GM18861 (cell line): Measurements from ENCODE around the gene TEX19.
"Not testable (repeated sequence)": the region's sequence is repeated elsewhere in the genome, so short reads cannot be mapped to it uniquely, and the experiment has no call there.

ENCODE experiments used
- ATAC-seq: cut with Tn5 transposase; IDR thresholded peaks from one replicate; pipeline ENCODE4 v1.9.1; 2021; ENCODE audit not compliant: unreplicated experiment

Gene TEX19

DNA sequence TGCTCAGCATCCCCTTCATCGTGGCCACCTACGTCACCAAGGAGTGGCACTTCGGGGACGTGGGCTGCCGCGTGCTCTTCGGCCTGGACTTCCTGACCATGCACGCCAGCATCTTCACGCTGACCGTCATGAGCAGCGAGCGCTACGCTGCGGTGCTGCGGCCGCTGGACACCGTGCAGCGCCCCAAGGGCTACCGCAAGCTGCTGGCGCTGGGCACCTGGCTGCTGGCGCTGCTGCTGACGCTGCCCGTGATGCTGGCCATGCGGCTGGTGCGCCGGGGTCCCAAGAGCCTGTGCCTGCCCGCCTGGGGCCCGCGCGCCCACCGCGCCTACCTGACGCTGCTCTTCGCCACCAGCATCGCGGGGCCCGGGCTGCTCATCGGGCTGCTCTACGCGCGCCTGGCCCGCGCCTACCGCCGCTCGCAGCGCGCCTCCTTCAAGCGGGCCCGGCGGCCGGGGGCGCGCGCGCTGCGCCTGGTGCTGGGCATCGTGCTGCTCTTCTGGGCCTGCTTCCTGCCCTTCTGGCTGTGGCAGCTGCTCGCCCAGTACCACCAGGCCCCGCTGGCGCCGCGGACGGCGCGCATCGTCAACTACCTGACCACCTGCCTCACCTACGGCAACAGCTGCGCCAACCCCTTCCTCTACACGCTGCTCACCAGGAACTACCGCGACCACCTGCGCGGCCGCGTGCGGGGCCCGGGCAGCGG is 15.7 kb downstream of the TEX19 start:
- ATAC-seq = no peak

DNA sequence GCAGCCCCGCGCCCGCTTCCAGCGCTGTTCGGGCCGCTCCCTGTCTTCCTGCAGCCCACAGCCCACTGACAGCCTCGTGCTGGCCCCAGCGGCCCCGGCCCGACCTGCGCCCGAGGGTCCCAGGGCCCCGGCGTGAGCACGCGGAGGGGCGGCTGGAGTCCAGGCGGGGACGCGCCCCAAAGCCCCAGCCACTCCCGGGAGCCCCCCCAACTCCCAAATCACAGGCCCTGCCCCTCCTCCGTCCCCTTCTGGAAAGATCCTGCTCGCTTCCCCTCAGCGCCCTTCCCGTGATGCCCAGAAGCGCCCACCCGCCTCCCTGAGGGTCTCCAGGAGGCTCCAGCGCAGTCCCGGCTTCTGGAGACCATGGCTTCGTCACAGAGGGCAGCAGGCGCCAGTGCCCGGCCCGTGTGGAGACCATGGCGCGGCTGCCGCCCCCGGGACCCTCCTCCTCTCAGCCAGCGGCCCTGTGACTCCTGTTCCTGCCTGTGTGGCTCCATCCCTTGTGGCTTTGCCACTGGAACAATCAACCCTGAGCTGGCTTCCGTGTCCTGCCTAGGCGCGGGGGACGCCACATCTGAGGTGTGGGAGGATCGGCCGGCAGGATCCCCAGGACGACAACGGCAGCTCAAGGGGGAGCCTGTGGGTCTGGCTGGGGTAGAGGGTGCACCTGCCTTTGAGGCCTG is 16.5 kb downstream of the TEX19 start:
- ATAC-seq = no peak

DNA sequence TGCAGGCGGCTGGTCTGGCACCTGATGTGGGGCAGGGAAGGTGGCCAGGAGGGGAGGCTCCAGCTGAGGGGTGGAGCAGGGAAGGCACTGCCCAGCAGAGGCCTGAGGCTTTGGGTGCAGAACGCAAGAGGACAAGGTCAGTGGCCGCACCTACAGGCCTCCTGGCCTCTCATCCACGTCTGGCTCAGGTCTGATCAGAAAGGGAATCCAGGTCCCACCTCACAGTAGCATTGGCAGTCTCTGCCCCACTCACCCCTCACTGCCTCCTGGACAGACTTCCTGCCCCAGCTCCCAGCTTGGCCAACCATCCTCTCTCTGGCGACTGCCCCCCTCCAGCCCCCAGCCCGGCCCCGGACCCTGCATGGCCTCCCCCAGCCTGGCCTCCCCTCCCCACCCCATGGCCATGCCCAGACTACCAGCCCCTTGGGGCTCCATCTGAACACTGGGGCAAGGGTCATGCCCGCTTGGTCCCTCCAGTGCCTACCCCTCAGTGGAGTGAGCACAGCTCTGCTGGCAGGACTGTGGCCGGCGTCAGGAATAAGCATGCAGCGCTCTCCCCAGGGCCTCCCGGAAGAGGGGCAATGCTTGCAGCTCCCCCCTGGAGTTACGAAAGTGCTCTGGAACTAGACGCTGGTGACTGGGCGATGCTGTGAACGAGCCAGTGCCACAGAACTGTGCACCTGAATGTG is 17.1 kb downstream of the TEX19 start:
- ATAC-seq = no peak

DNA sequence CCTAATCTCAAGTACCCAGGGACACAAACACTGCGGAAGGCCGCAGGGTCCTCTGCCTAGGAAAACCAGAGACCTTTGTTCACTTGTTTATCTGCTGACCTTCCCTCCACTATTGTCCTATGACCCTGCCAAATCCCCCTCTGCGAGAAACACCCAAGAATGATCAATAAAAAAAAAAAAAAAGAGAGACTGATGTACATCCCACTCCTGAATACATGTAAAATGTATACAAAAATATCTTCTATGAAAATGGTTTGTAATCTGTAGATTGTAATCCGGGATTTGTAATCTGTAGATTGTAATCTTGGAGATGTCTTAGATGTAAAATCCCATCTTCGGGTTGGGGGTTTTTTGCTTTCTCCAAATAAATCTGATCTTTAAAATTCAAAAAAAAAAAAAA is 18.2 kb downstream of the TEX19 start:
- ATAC-seq = not testable (repeated sequence)

DNA sequence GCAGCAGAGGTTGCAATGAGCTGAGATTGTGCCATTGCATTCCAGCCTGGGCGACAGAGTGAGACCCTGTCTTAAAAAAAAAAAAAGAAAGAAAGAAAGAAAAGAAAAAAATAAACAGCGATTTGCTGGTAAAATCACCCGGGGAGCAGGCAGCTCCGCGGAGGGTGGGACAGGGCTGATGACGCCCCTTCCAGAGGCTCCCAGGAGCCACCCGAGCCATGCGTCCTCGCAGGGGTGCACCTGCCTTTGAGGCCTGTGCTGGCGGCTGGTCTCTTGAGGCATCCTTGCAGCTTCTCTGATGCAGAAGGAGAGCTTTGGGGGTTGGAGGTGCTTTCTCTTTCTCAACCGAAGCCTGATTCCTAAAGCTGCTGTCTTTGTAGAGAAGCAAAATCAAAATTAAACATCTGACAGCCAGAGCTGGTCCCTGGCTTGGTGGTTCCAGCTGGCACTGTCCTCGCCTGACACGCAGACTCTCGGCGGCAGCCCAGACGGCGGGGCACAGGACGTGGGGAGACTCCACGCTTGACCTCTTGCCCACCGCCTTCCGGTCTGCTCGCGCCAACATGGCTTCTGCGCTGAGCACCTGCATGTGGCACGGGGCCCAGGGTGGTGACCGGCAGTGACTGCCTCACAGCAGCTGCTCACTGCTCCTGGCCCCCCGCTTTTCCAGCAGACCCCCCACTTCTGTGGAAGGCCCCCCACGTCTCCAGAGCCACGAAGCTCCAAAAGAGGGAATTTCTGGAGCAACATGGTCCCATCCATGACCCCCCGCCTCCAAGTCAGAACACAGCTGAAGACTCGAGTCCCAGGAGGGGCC is 19.1 kb downstream of the TEX19 start:
- ATAC-seq = no peak

DNA sequence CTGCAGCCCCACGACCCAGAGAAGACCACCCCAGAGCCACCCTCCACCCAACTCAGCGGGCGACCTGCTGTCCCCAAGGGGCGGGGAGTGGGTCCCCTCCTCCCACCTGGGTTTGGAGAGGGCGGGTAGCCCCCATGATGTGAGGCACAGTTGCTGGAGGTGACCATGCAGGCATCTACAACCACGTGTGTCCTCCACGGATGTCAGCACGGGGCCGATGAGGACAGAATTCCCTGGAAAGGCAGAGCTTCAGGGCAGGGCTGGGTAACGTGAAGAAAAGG is 19.6 kb downstream of the TEX19 start:
- no peak for ATAC-seq

DNA sequence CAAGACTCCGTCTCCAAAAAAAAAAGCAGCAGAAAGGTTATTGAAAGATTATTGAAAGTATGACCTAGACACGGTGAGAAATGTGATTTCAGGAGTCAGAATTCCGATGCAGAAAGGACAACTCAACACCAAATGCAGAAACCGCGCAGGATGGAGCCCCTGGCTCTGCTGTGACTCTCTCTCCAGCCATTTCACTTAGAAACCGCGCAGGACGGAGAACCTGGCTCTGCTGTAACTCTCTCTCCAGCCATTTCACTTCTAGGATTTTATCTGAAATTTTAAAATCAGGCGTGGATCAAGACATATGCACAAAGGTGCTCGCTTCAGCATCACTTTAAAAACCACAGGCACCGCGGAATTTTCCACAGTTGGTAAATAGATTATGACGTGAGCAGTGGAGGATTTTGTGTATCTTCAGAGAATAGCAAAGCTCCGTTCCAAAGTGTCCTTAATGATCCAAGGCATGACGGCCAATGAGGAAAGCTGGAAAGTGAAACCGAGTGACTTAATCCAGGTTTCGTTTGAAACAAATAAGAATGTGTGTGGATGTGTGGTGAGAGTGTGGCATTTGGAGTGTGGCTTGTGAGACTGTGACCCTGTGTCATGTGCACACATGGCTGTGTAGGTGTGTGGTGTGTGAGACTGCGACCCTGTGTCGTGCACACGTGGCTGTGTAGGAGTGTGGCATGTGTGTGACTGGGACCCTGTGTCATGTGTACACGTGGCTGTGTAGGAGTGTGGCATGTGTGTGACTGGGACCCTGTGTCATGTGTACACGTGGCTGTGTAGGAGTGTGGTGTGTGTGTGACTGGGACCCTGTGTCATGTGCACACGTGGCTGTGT is 22.0 kb downstream of the TEX19 start:
- no peak for ATAC-seq

DNA sequence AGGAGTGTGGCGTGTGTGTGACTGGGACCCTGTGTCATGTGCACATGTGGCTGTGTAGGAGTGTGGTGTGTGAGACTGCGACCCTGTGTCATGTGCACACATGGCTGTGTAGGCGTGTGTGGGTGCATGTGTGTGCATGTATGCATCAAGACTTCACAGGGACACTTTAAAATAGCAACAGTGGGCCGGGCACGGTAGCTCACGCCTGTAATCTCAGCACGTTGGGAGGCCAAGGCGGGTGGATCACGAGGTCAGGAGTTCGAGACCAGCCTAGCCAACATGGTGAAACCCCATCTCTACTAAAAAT is 22.6 kb downstream of the TEX19 start:
- ATAC-seq = not testable (repeated sequence)

DNA sequence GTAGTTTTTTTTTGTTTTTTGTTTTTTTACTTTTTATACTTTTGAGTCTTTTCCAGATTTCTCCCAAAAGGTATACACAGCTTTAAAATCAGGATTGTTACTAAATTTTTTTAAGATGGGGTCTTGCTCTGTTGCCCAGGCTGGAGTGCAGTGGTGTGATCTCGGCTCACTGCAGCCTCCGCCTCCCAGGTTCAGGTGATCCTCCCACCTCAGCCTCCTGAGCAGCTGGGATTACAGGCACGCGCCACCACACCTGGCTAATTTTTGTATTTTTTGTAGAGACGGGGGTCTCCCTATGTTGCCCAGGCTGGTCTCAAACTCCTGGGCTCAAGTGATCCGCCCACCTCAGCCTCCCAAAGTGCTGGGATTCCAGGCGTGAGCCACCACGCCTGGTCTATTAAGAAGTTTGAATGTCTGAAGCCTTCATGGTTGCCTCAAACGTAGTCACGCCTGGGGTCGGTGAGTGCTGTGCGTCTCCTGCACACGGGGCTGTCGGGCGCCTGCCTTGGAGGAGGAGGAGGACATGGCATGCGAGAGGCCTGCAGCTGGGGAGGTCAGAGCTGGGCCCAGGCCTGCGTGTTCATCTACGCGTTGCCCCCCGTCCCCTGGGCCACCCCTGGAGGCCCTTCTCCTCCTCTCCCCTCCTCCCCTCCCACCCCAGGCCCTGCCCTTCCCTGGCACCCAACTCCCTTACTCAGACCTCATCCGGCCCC is 23.3 kb downstream of the TEX19 start:
- not testable (repeated sequence) for ATAC-seq

DNA sequence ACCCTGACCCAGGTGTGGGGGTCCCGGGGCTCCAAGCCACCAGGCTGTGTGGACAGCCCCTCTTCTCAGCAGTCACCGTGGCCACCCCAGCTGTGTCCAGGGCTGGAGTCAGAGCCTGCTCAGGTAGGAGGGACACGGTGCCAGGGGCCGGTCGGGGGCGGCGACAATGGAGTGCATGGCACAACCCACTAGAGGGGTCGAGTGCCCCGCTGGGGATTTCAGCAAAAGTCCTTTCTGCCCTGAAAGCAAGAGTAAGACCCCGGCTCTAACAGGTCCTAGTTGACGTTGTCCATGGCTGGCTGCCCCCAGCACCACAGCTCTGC is 23.8 kb downstream of the TEX19 start:
- no peak for ATAC-seq

DNA sequence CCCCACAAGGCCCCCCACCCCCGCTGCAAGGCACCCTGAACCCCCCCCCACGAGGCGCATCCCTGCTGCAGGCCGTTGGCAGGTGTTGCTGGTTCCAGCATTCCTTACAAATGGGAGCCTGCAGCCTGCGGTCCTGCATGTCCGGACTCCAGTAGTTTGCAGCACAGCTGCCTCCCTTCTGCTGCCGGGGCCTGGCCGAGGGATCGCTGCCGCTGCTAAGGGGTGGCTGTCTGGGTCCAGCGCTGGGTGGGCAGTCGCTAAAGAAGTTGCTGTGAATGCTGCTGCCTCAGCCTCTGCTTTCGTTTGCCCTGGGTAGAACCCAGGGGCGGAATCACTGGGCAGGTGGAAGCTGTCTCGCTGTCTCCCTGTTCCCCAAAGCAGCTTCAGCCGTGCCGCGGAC is 24.4 kb downstream of the TEX19 start:
- ATAC-seq = no peak

DNA sequence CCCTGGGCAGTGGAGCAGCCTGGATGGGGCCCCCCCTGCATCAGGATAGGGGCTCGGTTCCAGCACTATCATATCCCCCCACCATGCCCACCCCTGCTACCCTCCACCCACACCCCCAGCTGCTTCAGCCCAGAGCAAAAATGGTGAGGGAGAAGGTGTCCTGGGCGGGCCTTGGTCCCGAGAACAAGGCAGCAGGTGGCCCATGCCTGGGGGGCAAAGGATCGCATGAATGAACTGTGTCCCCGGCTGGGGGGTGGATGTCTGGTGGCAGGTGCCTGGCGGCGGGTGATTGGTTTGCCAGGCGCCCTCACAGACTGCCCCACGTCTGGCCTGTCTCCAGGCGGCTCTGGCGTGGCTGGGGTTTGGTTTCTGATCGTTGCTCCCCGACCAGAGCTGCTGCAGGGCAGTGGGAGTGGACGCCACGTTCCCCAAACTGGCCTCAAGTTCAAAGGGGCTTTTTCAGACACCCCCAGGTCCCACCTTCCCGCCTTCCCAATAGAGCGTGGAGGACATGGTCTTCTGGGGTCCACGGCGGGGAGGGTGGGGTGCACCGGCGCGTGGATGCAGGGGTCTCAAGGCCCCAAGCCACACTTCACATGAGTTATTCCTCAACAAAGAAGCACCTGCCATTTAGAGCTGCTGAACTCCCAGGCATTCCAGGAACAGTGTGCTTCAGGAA is 25.1 kb downstream of the TEX19 start:
- no peak for ATAC-seq

DNA sequence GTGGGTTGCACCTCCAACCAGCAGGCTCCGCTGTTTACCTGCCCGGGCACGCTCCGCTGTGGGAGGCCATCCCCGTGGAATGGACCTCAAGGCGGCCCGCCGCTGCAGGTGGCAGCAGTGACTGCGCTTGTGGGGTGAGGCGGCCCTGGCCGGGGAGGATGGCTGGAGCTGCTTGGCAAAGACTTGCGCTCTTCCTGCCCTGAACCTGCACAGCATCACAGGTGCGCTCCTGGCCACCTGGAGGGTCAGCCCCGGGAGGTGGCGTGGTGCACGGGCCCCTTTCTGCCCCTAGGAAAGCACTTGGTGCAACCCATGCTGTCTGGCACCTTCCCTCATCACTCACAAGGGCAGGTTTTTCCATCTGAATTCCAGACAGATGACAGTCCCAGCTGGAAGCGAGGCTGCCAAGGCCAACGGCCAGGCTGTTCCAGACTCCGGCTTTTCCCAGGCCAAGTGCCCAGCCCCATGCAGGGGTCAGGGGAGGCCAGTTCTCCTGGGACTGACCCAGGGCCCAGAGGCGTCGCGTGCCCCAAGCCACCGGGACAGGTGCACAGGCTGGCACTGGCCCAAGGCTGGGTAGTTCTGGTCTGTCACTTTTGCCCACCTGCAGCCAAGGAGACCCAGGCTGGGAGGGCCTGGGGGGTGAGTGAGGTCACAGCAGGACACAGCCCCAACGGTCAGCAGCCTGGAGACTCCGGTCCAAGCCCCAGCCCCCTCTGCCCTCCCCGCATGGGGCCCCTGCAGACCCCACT is 25.9 kb downstream of the TEX19 start:
- ATAC-seq = no peak

DNA sequence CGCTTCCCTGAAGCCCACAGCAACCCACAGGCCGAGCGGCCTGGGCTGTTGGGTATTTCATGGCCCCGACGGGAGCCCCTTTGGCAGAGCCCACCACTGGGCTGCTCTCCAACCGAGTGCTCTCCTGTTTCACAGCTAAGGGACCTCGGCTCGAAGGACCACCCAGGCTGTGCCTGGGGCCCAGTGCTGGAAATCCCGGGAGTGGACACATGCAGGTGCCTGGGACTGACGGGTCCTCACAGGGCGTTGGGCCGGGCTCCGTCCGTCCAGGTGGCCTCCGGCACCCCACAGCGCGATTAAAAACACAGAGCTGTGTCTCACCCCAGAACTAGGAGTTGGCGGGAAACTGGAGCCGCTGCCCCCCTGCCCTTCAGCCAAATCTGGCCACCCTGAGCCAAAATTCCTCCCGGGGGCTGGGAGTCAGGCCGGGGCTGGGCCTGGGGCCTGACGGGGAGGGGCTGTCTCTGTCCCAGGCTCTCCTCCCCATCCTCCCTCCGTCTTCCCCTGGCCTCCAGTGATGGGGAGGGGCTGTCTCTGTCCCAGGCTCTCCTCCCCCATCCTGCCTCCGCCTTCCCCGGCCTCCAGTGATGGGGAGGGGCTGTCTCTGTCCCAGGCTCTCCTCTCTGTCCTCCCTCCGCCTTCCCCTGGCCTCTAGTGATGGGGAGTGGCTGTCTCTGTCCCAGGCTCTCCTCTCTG is 26.7 kb downstream of the TEX19 start:
- no peak for ATAC-seq

DNA sequence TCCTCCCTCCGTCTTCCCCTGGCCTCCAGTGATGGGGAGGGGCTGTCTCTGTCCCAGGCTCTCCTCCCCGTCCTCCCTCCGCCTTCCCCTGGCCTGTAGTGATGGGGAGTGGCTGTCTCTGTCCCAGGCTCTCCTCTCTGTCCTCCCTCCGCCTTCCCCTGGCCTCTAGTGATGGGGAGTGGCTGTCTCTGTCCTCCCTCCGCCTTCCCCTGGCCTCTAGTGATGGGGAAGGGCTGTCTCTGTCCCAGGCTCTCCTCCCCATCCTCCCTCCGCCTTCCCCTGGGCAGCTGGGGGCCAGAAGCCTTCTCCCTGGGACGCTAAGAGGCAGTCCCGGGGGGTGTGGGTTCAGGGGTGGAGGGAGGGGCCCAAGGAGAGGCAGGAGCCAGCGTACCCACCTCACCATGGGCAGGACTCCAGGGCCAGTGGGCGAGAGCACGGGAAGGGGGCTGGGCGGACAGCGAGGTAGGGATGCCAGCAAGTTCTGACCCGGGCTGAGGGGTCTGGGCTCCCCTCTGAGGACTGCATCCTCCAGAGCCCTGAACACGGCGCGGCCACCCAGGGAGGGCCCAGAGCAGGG is 27.3 kb downstream of the TEX19 start:
- ATAC-seq = no peak

DNA sequence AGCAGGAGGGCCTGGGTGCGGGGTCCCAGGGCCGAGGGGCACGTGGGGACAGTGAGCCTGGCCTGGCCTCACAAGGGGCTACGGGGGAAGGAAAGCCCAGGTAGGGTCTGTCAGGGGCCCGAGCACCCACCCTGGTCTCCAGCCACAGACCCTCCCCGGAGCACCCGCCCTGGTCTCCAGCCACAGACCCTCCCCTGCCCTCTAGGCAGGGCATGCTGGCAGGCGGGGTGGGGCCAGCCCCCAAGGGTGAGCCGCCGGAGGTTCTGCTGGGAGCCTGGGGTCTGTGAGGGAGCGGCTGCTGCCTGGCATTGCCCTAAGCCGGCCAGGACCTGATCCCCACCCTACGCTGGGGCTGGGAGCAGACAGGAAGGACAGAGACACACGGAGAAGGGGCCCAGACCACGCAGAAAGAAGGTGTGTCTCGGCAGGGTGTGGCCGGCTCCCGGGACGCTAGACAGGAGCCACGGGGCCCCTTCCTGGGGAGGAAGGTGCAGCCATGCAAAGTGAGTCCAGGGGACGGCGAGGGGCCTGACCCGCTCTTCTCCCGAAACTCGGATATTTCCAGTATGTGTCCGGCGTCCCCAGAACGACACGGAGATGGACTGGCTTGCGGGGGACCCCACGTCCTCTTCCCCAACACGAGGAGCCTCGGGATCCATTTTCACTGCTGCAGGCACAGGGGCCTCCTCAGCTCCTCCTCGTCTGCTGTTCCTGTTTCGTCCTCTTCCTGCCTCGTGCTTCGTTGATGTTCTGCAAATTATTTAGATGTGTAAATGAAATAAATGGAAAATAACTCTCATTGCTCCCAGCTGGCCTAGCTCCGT is 28.0 kb downstream of the TEX19 start:
- no peak for ATAC-seq

DNA sequence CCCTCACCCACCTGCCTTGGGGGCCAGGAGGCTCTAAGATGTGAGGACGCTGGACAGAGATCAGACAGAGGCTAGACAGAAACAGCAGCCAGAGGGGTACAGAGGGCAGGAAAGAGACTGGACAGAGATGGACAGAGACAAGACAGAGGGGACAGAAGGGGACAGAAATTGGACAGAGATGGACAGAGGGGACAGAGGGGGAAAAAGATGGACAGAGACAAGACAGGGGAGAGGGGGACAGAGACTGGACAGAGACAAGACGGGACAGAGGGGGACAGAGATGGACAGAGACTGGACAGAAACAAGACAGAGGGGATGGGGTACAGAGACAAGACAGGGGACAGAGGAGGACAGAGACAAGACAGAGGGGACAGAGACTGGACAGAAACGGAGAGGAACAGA is 28.7 kb downstream of the TEX19 start:
- no peak for ATAC-seq
